Ovary (tissue), 9 donors: ENCODE results near the gene ANKDD1B. TPM values are rescaled to one million over a fixed set of nuclear protein-coding genes. Genes with fewer than 3 reads are reported as not detected.

ENCODE experiments used
- DNase-seq, 5 donors: peaks; one replicate each; pipeline ENCODE4 v3.0.0-alpha.2; 2019 to 2020
- H3K27ac ChIP-seq, 2 donors: fragments of 200-600 bp; one replicate each; pipeline versions ENCODE4 v1.5.1 to v1.8.0; 2019 to 2022
- H3K27me3 ChIP-seq: fragments of 200-600 bp; one replicate; pipeline ENCODE4 v1.8.0; 2022
- H3K36me3 ChIP-seq: fragments of 200-600 bp; sonication (generic); one replicate; pipeline ENCODE4 v1.5.1; 2019
- H3K4me1 ChIP-seq: one replicate; pipeline ENCODE4 v1.8.1; 2013; ENCODE audit warnings: mild to moderate bottlenecking, moderate library complexity; ENCODE audit not compliant: insufficient read depth
- H3K4me3 ChIP-seq: fragments of 200-600 bp; sonication (generic); one replicate; pipeline ENCODE4 v1.5.1; 2017
- H3K9me3 ChIP-seq, 2 donors: fragments of 200-600 bp in 1 of 2; sonication (generic) in 1 of 2; one replicate each; pipeline versions ENCODE4 v1.5.1 to v1.8.1; 2013 to 2019; ENCODE audit warnings: mild to moderate bottlenecking in 1 of 2, moderate library complexity in 1 of 2
- CTCF ChIP-seq, 3 donors: fragments of 450-650 bp in 2 of 3; fragments of 200-600 bp in 1 of 3; IDR thresholded peaks; one replicate each; pipeline versions ENCODE4 v1.5.1 to v1.8.0; 2016 to 2022; ENCODE audit warnings: antibody characterized with exemption in 3 of 3, mild to moderate bottlenecking in 1 of 3
- EP300 ChIP-seq: sonication (generic); formaldehyde crosslinking; IDR thresholded peaks from one replicate; pipeline ENCODE4 v1.6.1; 2017; ENCODE audit warnings: antibody characterized with exemption
- POLR2A ChIP-seq: fragments of 450-650 bp; IDR thresholded peaks from one replicate; pipeline ENCODE4 v1.6.1; 2017; ENCODE audit warnings: antibody characterized with exemption, mild to moderate bottlenecking, moderate library complexity
- WGBS, 3 donors: extraction: QIAGEN DNeasy Blood & Tissue Kit in 1 of 3; methylation state at CpG; one replicate each; pipeline versions ENCODE4 v1.1.5 to v1.1.7; 2013 to 2017; 5-methylcytosine and 5-hydroxymethylcytosine counted together
- intact Hi-C, 4 donors: fragments of 100-400 bp; cut with DNase I; formaldehyde crosslinking; loops; one replicate each; pipeline versions ENCODE4 v1.11.0 to v1.15.1; 2022 to 2023
- polyA plus RNA-seq, 2 donors: library from polyadenylated mRNA; stranded (reverse); fragments of 200-250 nt in 1 of 2; fragments of 350-450 nt in 1 of 2; fragmentation: Illumina TruSeq in 1 of 2; extraction: RNeasy Lipid Tissue Mini Kit (QIAGEN cat#74804) in 1 of 2; gene quantifications; one replicate each; pipeline ENCODE4 v1.2.3, GENCODE V29; 2013 to 2014
- total RNA-seq, 7 donors: library from RNA; depleted of rRNA in 2 of 7; stranded (reverse); fragments of >200 nt in 2 of 7; fragmentation: NEBNext Ultra II Directional in 3 of 7; extraction: Animal tissue kit (Norgen Biotek cat#: 25700) in 3 of 7; gene quantifications; one replicate each; pipeline versions ENCODE4 v1.1.0 to v1.2.4, GENCODE V29; 2016 to 2023
- donor health status: DM: no; HTN: no; CAD: no; lungs with moderate emphysema.
- donor health status: DM: no; HTN: no; CAD: no.
- donor health status: Bipolar disorder and iron deficiency.
- donor health status: DM: yes; HTN: yes; CAD: no.
- donor health status: DM: no; HTN: no; CAD: no.
- donor health status: DM: yes; HTN: yes; CAD: no.

ANKDD1B gene
- total and polyA plus RNA-seq, 9 donors = 0.34 to 6.8 (median 0.79) TPM; not detected in 2

DNA sequence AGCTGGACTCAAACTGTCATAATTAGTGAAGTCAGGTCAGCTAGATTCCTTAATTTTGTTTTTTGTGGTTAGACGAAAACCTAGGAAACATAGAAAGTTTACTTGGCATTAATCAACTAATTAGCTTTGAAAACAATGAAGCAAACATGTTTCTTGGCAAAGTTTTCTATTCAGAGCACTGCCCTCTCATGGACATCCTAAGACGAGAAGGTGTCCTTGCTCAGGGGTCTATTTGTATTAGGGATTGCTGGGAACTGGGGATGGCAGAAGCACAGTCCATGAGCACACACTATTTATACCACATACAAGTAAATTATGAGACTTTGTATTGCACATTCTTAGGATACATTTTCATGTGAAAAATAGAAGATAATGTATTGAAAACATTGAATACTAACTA lies 56.3 kb downstream of the ANKDD1B start:
- no peaks in the 10 kb centered on the region for H3K27me3 ChIP-seq
- intact Hi-C loops = loop anchor here in 1 of 4 donors (10.0 kb wide), 1 partner anchor 443 kb away; no protein-coding TSS in a partner anchor
- no peaks in the 10 kb centered on the region for H3K36me3 ChIP-seq
- H3K27ac ChIP-seq = no peak overlapping the region
- DNase-seq = no peak
- TF ChIP-seq POLR2A = no peak
- no peaks in the 10 kb centered on the region for H3K9me3 ChIP-seq
- H3K4me3 ChIP-seq = no peak overlapping the region
- no peaks in the 10 kb centered on the region for H3K4me1 ChIP-seq
- WGBS, 3 donors = 19 to 28% (median 25%) methylated on average over 2 of the region's 2 CpGs

DNA sequence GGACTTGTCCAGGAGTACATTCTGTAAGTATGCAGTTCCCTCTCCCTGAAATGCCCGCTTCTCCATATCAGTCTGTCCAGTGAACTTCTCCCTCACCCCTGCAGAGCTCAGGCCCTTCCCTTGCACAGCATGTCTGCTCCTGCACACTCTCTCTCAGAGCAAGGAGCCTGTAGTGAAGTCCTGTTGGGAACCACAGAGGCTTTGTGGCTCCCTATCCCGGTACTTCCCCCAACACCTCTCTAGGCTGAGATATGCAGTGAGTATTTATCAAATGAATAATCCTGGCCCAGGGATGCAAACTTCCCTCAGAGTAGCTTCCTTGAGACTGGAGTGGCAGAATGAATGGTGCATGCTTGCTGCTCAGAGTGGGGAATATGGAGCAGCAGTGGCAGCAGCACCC lies 57.2 kb downstream of the ANKDD1B start:
- intact Hi-C loops = loop anchor here in 1 of 4 donors (10.0 kb wide), 1 partner anchor 444 kb away; no protein-coding TSS in a partner anchor
- H3K27ac ChIP-seq = no peak overlapping the region
- no peak for TF ChIP-seq EP300
- TF ChIP-seq CTCF (IDR thresholded peaks at IDR 0.05) = no peak
- TF ChIP-seq POLR2A = no peak
- 83 to 90% (median 87%) methylated on average over 2 of the region's 2 CpGs for WGBS, 3 donors
- no peak overlapping the region for H3K4me3 ChIP-seq
- no peaks in the 10 kb centered on the region for H3K9me3 ChIP-seq
- no peaks in the 10 kb centered on the region for H3K4me1 ChIP-seq
- H3K36me3 ChIP-seq = no peaks in the 10 kb centered on the region
- no peaks in the 10 kb centered on the region for H3K27me3 ChIP-seq
- no peak for DNase-seq

- no peak for TF ChIP-seq CTCF (IDR thresholded peaks at IDR 0.05)
- no peak for TF ChIP-seq POLR2A
- no peak for TF ChIP-seq EP300
- 37 to 61% (median 45%) methylated on average over 10 of the region's 10 CpGs for WGBS, 3 donors
- Histone ChIP-seq H3K27me3 (no peaks in the 10 kb centered on the region), H3K4me1 (no peaks in the 10 kb centered on the region), H3K9me3 (no peaks in the 10 kb centered on the region), H3K27ac (no peak overlapping the region), H3K36me3 (no peaks in the 10 kb centered on the region), H3K4me3 (no peak overlapping the region)
- peak in 1 of 5 donors; percentile 37 for DNase-seq
- intact Hi-C loops = loop anchor here in 1 of 4 donors (10.0 kb wide), 1 partner anchor 444 kb away; no protein-coding TSS in a partner anchor
Measured at GRCh38 chr5:75668977-75669689, 57.9 kb downstream of the ANKDD1B start.

GRCh38 chr5:75670577-75670976 lies 59.3 kb downstream of the ANKDD1B start:
- Histone ChIP-seq H3K4me1 (no peaks in the 10 kb centered on the region), H3K9me3 (no peaks in the 10 kb centered on the region), H3K27ac (no peak overlapping the region), H3K36me3 (no peaks in the 10 kb centered on the region), H3K4me3 (no peak overlapping the region), H3K27me3 (no peaks in the 10 kb centered on the region)
- DNase-seq = no peak
- 70 to 76% (median 74%) methylated on average over 3 of the region's 3 CpGs for WGBS, 3 donors
- intact Hi-C loops = loop anchor here in 1 of 4 donors (10.0 kb wide), 1 partner anchor 436 kb away; the partner anchor contains the start of gene ANKRD31
- TF ChIP-seq EP300 (no peak), CTCF (IDR thresholded peaks at IDR 0.05) (no peak), POLR2A (no peak)

- H3K27ac ChIP-seq = no peak overlapping the region
- DNase-seq = no peak
- WGBS, 3 donors = 33 to 89% (median 35%) methylated on average over 2 of the region's 2 CpGs
- H3K4me3 ChIP-seq = no peak overlapping the region
- no peak for TF ChIP-seq EP300
- TF ChIP-seq POLR2A = no peak
- TF ChIP-seq CTCF (IDR thresholded peaks at IDR 0.05) = no peak
- no peaks in the 10 kb centered on the region for H3K27me3 ChIP-seq
- no peaks in the 10 kb centered on the region for H3K36me3 ChIP-seq
- H3K4me1 ChIP-seq = no peaks in the 10 kb centered on the region
- H3K9me3 ChIP-seq = no peaks in the 10 kb centered on the region
- intact Hi-C loops = loop anchor here in 1 of 4 donors (10.0 kb wide), 1 partner anchor 437 kb away; the partner anchor contains the start of gene ANKRD31
Measured at GRCh38 chr5:75671506-75671905, 60.3 kb downstream of the ANKDD1B start.
